ENCODE results near the gene CORO1A.
"Not testable (repeated sequence)": the region's sequence is repeated elsewhere in the genome, so short reads cannot be mapped to it uniquely, and the experiment has no call there.

CORO1A gene

GRCh38 chr16:30147843-30148510 lies 35.4 kb upstream of the CORO1A start:
- Histone ChIP-seq H3K27ac (ENCODE audit: low read depth, low read length) (no peak overlapping the region), H3K4me1 (ENCODE audit: control insufficient read depth, insufficient read depth, low read length, unreplicated experiment) (no peaks in the 10 kb centered on the region)

GRCh38 chr16:30149250-30149930 lies 34.0 kb upstream of the CORO1A start:
- Histone ChIP-seq H3K27me3 (ENCODE audit: insufficient read depth, low read length) (no peaks in the 10 kb centered on the region), H3K4me3 (ENCODE audit: low read depth, low read length) (no peak overlapping the region), H2AFZ (ENCODE audit: low read length, unreplicated experiment) (no peak overlapping the region)

More at GRCh38 chr16:30147843-30148510, 35.4 kb upstream of the CORO1A start:
- no peaks in the 10 kb centered on the region for H3K79me2 ChIP-seq (ENCODE audit: control insufficient read depth, insufficient read depth, low read length, unreplicated experiment)
- no peaks in the 10 kb centered on the region for H3K36me3 ChIP-seq (ENCODE audit: insufficient read depth, low read length)
- no peaks in the 10 kb centered on the region for H3K27me3 ChIP-seq (ENCODE audit: insufficient read depth, low read length)
- H2AFZ ChIP-seq (ENCODE audit: low read length, unreplicated experiment) = no peak overlapping the region
- no peak overlapping the region for H3K4me3 ChIP-seq (ENCODE audit: low read depth, low read length)

GRCh38 chr16:30151091-30151490 lies 32.3 kb upstream of the CORO1A start:
- Histone ChIP-seq H3K27me3 (ENCODE audit: insufficient read depth, low read length) (no peaks in the 10 kb centered on the region), H3K79me2 (ENCODE audit: control insufficient read depth, insufficient read depth, low read length, unreplicated experiment) (no peaks in the 10 kb centered on the region), H3K36me3 (ENCODE audit: insufficient read depth, low read length) (no peaks in the 10 kb centered on the region), H3K4me3 (ENCODE audit: low read depth, low read length) (no peak overlapping the region), H3K4me1 (ENCODE audit: control insufficient read depth, insufficient read depth, low read length, unreplicated experiment) (no peaks in the 10 kb centered on the region), H3K27ac (ENCODE audit: low read depth, low read length) (no peak overlapping the region), H2AFZ (ENCODE audit: low read length, unreplicated experiment) (no peak overlapping the region)

More at GRCh38 chr16:30149250-30149930, 34.0 kb upstream of the CORO1A start:
- H3K4me1 ChIP-seq (ENCODE audit: control insufficient read depth, insufficient read depth, low read length, unreplicated experiment) = no peaks in the 10 kb centered on the region
- no peak overlapping the region for H3K27ac ChIP-seq (ENCODE audit: low read depth, low read length)
- no peaks in the 10 kb centered on the region for H3K36me3 ChIP-seq (ENCODE audit: insufficient read depth, low read length)
- no peaks in the 10 kb centered on the region for H3K79me2 ChIP-seq (ENCODE audit: control insufficient read depth, insufficient read depth, low read length, unreplicated experiment)

DNA sequence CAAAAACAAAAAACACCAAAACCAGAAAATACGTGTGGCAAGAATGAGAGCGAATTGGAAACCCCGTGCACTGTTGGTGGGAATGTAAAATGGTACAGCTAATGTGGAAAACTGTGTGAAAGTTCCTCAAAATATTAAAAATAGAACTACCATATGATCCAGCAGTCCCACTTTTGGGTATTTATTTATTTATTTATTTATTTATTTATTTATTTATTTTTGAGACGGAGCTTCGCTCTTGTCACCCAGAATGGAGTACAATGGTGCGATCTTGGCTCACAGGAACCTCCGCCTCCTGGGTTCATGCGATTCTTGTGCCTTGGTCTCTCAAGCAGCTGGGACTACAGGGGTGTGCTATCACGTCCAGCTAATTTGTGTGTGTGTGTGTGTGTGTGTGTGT lies 30.9 kb upstream of the CORO1A start:
- H3K4me3 ChIP-seq (ENCODE audit: low read depth, low read length) = no peak overlapping the region
- H2AFZ ChIP-seq (ENCODE audit: low read length, unreplicated experiment) = no peak overlapping the region
- H3K27me3 ChIP-seq (ENCODE audit: insufficient read depth, low read length) = no peaks in the 10 kb centered on the region
- no peaks in the 10 kb centered on the region for H3K36me3 ChIP-seq (ENCODE audit: insufficient read depth, low read length)
- no peaks in the 10 kb centered on the region for H3K79me2 ChIP-seq (ENCODE audit: control insufficient read depth, insufficient read depth, low read length, unreplicated experiment)
- H3K27ac ChIP-seq (ENCODE audit: low read depth, low read length) = no peak overlapping the region
- H3K4me1 ChIP-seq (ENCODE audit: control insufficient read depth, insufficient read depth, low read length, unreplicated experiment) = no peaks in the 10 kb centered on the region

GRCh38 chr16:30155188-30155587 lies 28.2 kb upstream of the CORO1A start:
- Histone ChIP-seq H3K36me3 (ENCODE audit: insufficient read depth, low read length) (no peaks in the 10 kb centered on the region), H3K27ac (ENCODE audit: low read depth, low read length) (no peak overlapping the region), H3K79me2 (ENCODE audit: control insufficient read depth, insufficient read depth, low read length, unreplicated experiment) (no peaks in the 10 kb centered on the region), H3K27me3 (ENCODE audit: insufficient read depth, low read length) (no peaks in the 10 kb centered on the region), H2AFZ (ENCODE audit: low read length, unreplicated experiment) (no peak overlapping the region), H3K4me1 (ENCODE audit: control insufficient read depth, insufficient read depth, low read length, unreplicated experiment) (no peaks in the 10 kb centered on the region), H3K4me3 (ENCODE audit: low read depth, low read length) (no peak overlapping the region)

- H3K4me3 ChIP-seq (ENCODE audit: low read depth, low read length) = no peak overlapping the region
- H3K79me2 ChIP-seq (ENCODE audit: control insufficient read depth, insufficient read depth, low read length, unreplicated experiment) = no peaks in the 10 kb centered on the region
- no peak overlapping the region for H2AFZ ChIP-seq (ENCODE audit: low read length, unreplicated experiment)
- H3K36me3 ChIP-seq (ENCODE audit: insufficient read depth, low read length) = no peaks in the 10 kb centered on the region
- H3K27ac ChIP-seq (ENCODE audit: low read depth, low read length) = no peak overlapping the region
- H3K27me3 ChIP-seq (ENCODE audit: insufficient read depth, low read length) = no peaks in the 10 kb centered on the region
- no peaks in the 10 kb centered on the region for H3K4me1 ChIP-seq (ENCODE audit: control insufficient read depth, insufficient read depth, low read length, unreplicated experiment)
Measured at GRCh38 chr16:30157214-30157613, 26.2 kb upstream of the CORO1A start.

GRCh38 chr16:30163538-30163937 lies 19.9 kb upstream of the CORO1A start:
- no peaks in the 10 kb centered on the region for H3K79me2 ChIP-seq (ENCODE audit: control insufficient read depth, insufficient read depth, low read length, unreplicated experiment)
- no peak overlapping the region for H2AFZ ChIP-seq (ENCODE audit: low read length, unreplicated experiment)
- no peaks in the 10 kb centered on the region for H3K36me3 ChIP-seq (ENCODE audit: insufficient read depth, low read length)
- no peaks in the 10 kb centered on the region for H3K27me3 ChIP-seq (ENCODE audit: insufficient read depth, low read length)
- H3K4me3 ChIP-seq (ENCODE audit: low read depth, low read length) = no peak overlapping the region
- H3K4me1 ChIP-seq (ENCODE audit: control insufficient read depth, insufficient read depth, low read length, unreplicated experiment) = no peaks in the 10 kb centered on the region
- H3K27ac ChIP-seq (ENCODE audit: low read depth, low read length) = no peak overlapping the region

DNA sequence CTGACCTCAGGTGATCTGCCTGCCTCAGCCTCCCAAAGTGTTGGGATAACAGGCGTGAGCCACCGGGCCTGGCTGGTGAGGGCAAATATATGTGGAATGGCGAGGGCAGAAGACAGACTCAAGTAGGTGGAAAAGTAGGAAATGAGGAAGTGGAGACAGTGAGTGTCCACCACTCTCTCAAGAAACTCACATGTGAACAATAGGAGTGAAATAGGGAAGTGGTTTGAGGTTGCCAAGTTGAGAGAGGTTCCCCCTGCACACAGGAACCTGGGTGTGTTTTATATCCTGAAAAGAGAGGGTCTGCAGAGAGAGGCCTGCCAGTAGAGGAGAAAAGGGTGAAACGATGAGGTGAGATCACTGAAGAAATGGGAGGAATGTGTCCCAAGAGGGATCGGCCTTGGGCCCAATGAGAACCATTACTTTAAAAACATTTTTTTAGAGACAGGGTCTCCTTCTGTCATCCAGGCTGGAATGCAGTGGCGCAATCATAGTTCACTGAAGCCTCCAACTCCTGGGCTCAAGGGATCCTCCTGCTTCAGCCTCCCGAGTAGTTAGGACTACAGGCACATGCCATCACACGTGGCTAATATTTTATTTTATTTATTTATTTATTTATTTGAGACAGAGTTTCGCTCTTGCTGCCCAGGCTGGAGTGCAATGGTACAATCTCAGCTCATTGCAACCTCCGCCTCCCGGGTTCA lies 17.1 kb upstream of the CORO1A start:
- Histone ChIP-seq H3K27me3 (ENCODE audit: insufficient read depth, low read length) (no peaks in the 10 kb centered on the region), H3K4me1 (ENCODE audit: control insufficient read depth, insufficient read depth, low read length, unreplicated experiment) (no peaks in the 10 kb centered on the region), H3K36me3 (ENCODE audit: insufficient read depth, low read length) (no peaks in the 10 kb centered on the region), H3K79me2 (ENCODE audit: control insufficient read depth, insufficient read depth, low read length, unreplicated experiment) (no peaks in the 10 kb centered on the region), H3K4me3 (ENCODE audit: low read depth, low read length) (no peak overlapping the region), H3K27ac (ENCODE audit: low read depth, low read length) (no peak overlapping the region), H2AFZ (ENCODE audit: low read length, unreplicated experiment) (no peak overlapping the region)

- H2AFZ ChIP-seq (ENCODE audit: low read length, unreplicated experiment); H3K36me3 ChIP-seq (ENCODE audit: insufficient read depth, low read length); H3K79me2 ChIP-seq (ENCODE audit: control insufficient read depth, insufficient read depth, low read length, unreplicated experiment); H3K27me3 ChIP-seq (ENCODE audit: insufficient read depth, low read length); H3K4me3 ChIP-seq (ENCODE audit: low read depth, low read length); H3K27ac ChIP-seq (ENCODE audit: low read depth, low read length); H3K4me1 ChIP-seq (ENCODE audit: control insufficient read depth, insufficient read depth, low read length, unreplicated experiment): not testable (repeated sequence)
Measured at GRCh38 chr16:30168746-30169145, 14.7 kb upstream of the CORO1A start.

DNA sequence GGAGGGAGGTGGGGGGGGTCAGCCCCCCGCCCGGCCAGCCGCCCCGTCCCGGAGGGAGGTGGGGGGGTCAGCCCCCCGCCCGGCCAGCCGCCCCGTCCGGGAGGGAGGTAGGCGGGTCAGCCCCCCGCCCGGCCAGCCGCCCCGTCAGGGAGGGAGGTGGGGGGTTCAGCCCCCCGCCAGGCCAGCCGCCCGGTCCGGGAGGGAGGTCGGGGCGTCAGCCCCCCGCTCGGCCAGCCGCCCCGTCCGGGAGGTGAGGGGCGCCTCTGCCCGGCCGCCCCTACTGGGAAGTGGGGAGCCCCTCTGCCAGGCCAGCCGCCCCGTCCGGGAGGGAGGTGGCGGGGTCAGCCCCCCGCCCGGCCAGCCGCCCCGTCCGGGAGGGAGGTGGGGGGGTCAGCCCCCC lies 14.0 kb upstream of the CORO1A start:
- H3K27me3 ChIP-seq (ENCODE audit: insufficient read depth, low read length); H3K79me2 ChIP-seq (ENCODE audit: control insufficient read depth, insufficient read depth, low read length, unreplicated experiment); H2AFZ ChIP-seq (ENCODE audit: low read length, unreplicated experiment); H3K27ac ChIP-seq (ENCODE audit: low read depth, low read length); H3K4me3 ChIP-seq (ENCODE audit: low read depth, low read length); H3K4me1 ChIP-seq (ENCODE audit: control insufficient read depth, insufficient read depth, low read length, unreplicated experiment); H3K36me3 ChIP-seq (ENCODE audit: insufficient read depth, low read length): not testable (repeated sequence)

DNA sequence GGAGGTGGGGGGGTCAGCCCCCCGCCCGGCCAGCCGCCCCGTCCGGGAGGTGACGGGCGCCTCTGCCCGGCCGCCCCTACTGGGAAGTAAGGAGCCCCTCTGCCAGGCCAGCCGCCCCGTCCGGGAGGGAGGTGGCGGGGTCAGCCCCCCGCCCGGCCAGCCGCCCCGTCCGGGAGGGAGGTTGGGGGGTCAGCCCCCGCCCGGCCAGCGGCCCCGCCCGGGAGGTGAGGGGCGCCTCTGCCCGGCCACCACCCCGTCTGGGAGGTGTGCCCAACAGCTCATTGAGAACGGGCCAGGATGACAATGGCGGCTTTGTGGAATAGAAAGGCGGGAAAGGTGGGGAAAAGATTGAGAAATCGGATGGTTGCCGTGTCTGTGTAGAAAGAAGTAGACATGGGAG lies 13.3 kb upstream of the CORO1A start:
- H3K36me3 ChIP-seq (ENCODE audit: insufficient read depth, low read length); H3K27ac ChIP-seq (ENCODE audit: low read depth, low read length); H3K27me3 ChIP-seq (ENCODE audit: insufficient read depth, low read length); H3K79me2 ChIP-seq (ENCODE audit: control insufficient read depth, insufficient read depth, low read length, unreplicated experiment); H2AFZ ChIP-seq (ENCODE audit: low read length, unreplicated experiment); H3K4me1 ChIP-seq (ENCODE audit: control insufficient read depth, insufficient read depth, low read length, unreplicated experiment); H3K4me3 ChIP-seq (ENCODE audit: low read depth, low read length): not testable (repeated sequence)
